BLaER1 treated with 17β-estradiol and CSF1 and Interleukin-3, amounts not matched to agents 10 nM and 100 nM (cell line): Measurements from ENCODE around the gene SVEP1.
"Not testable (repeated sequence)": the region's sequence is repeated elsewhere in the genome, so short reads cannot be mapped to it uniquely, and the experiment has no call there.

ENCODE experiments used
- H3K27ac ChIP-seq, 11 experiments: shearing (Covaris generic); formaldehyde crosslinking; 2 replicates each; pipeline ENCODE4 v1.8.1; 2022
- H3K27me3 ChIP-seq, 11 experiments: shearing (Covaris generic); formaldehyde crosslinking; 2 replicates each; pipeline ENCODE4 v1.8.1; 2022
- H3K36me3 ChIP-seq, 11 experiments: shearing (Covaris generic); formaldehyde crosslinking; 2 replicates each; pipeline ENCODE4 v1.8.1; 2022
- H3K4me1 ChIP-seq, 10 experiments: shearing (Covaris generic); formaldehyde crosslinking; 2 replicates each; pipeline ENCODE4 v1.8.1; 2022
- H3K4me2 ChIP-seq, 11 experiments: shearing (Covaris generic); formaldehyde crosslinking; 2 replicates each; pipeline ENCODE4 v1.8.1; 2022
- H3K4me3 ChIP-seq, 10 experiments: shearing (Covaris generic); formaldehyde crosslinking; 2 replicates each; pipeline ENCODE4 v1.8.1; 2022
- H3K9ac ChIP-seq, 11 experiments: shearing (Covaris generic); formaldehyde crosslinking; 2 replicates each; pipeline ENCODE4 v1.8.1; 2022
- H3K9me3 ChIP-seq, 11 experiments: shearing (Covaris generic); formaldehyde crosslinking; replicated peaks in 1 of 11; 2 replicates each; pipeline ENCODE4 v1.8.1; 2022
- H4K20me1 ChIP-seq, 11 experiments: shearing (Covaris generic); formaldehyde crosslinking; 2 replicates each; pipeline ENCODE4 v1.8.1; 2022
- Cebpa-rat ChIP-seq, 11 experiments: shearing (Covaris generic); IDR thresholded peaks; 2 replicates each; pipeline ENCODE4 v1.8.1; 2022

The SVEP1 gene

GRCh38 chr9:110536822-110537221, 42.7 kb downstream of the SVEP1 start:
- H3K27ac ChIP-seq = no peak overlapping the region
- no peak overlapping the region for H3K9ac ChIP-seq
- no peaks in the 10 kb centered on the region for H3K27me3 ChIP-seq
- H3K4me3 ChIP-seq = no peak overlapping the region
- H3K9me3 ChIP-seq = peaks cover 9 to 30% (median 22%) of the 10 kb centered on the region in 11 experiments; a peak in 19 of 22 replicates
- no peak overlapping the region for H3K4me2 ChIP-seq
- H3K36me3 ChIP-seq = no peaks in the 10 kb centered on the region
- H3K4me1 ChIP-seq = peaks cover 0 to 13% (median 5%) of the 10 kb centered on the region in 10 experiments; a peak in 14 of 20 replicates
- H4K20me1 ChIP-seq = no peaks in the 10 kb centered on the region
- TF ChIP-seq Cebpa-rat (IDR thresholded peaks at IDR 0.05) = no peak

- peaks cover 10 to 41% (median 24%) of the 10 kb centered on the region in 11 experiments; a peak in 20 of 22 replicates for H3K9me3 ChIP-seq
- H3K4me3 ChIP-seq, H3K27me3 ChIP-seq, H3K36me3 ChIP-seq, H3K4me2 ChIP-seq, H4K20me1 ChIP-seq, H3K9ac ChIP-seq, H3K27ac ChIP-seq: not testable (repeated sequence)
- H3K4me1 ChIP-seq = peaks cover 0 to 27% (median 11%) of the 10 kb centered on the region in 10 experiments; a peak in 14 of 20 replicates
Observed at GRCh38 chr9:110534162-110534561, 45.4 kb downstream of the SVEP1 start.

GRCh38 chr9:110532908-110533665, 46.5 kb downstream of the SVEP1 start:
- Histone ChIP-seq H3K4me1 (peaks cover 0 to 27% (median 11%) of the 10 kb centered on the region in 10 experiments; a peak in 14 of 20 replicates), H3K4me2 (peak overlapping the region in 3 of 11 experiments; percentile 38 to 53 (median 46); a peak in 3 of 22 replicates), H3K27ac (no peak overlapping the region), H4K20me1 (no peaks in the 10 kb centered on the region), H3K9me3 (peaks cover 14 to 46% (median 26%) of the 10 kb centered on the region in 11 experiments; a peak in 20 of 22 replicates), H3K27me3 (no peaks in the 10 kb centered on the region), H3K4me3 (no peak overlapping the region), H3K36me3 (no peaks in the 10 kb centered on the region), H3K9ac (no peak overlapping the region)
- no peak for TF ChIP-seq Cebpa-rat (IDR thresholded peaks at IDR 0.05)

GRCh38 chr9:110531776-110532175, 47.8 kb downstream of the SVEP1 start:
- peaks cover 0 to 27% (median 11%) of the 10 kb centered on the region in 10 experiments; a peak in 14 of 20 replicates for H3K4me1 ChIP-seq
- peak overlapping the region in 8 of 11 experiments; percentile 24 to 53 (median 44); a peak in 14 of 22 replicates for H3K4me2 ChIP-seq
- H3K27me3 ChIP-seq = no peaks in the 10 kb centered on the region
- no peaks in the 10 kb centered on the region for H4K20me1 ChIP-seq
- no peak for TF ChIP-seq Cebpa-rat (IDR thresholded peaks at IDR 0.05)
- H3K9ac ChIP-seq = no peak overlapping the region
- H3K27ac ChIP-seq = no peak overlapping the region
- peaks cover 14 to 46% (median 26%) of the 10 kb centered on the region in 11 experiments; a peak in 20 of 22 replicates for H3K9me3 ChIP-seq
- H3K36me3 ChIP-seq = no peaks in the 10 kb centered on the region
- H3K4me3 ChIP-seq = no peak overlapping the region

- not testable (repeated sequence) for H3K27me3 ChIP-seq, H3K9ac ChIP-seq, H4K20me1 ChIP-seq, H3K36me3 ChIP-seq, H3K4me3 ChIP-seq, H3K27ac ChIP-seq
- H3K4me1 ChIP-seq = peaks cover 0 to 27% (median 11%) of the 10 kb centered on the region in 10 experiments; a peak in 14 of 20 replicates
- peak overlapping the region in 7 of 11 experiments; percentile 38 to 53 (median 46); a peak in 10 of 22 replicates for H3K4me2 ChIP-seq
- peaks cover 14 to 46% (median 26%) of the 10 kb centered on the region in 11 experiments; a peak in 20 of 22 replicates for H3K9me3 ChIP-seq
Observed at GRCh38 chr9:110531241-110531640, 48.3 kb downstream of the SVEP1 start.

GRCh38 chr9:110528645-110529044, 50.9 kb downstream of the SVEP1 start:
- H3K4me1 ChIP-seq = peaks cover 0 to 27% (median 11%) of the 10 kb centered on the region in 10 experiments; a peak in 14 of 20 replicates
- no peak overlapping the region for H3K27ac ChIP-seq
- H3K4me3 ChIP-seq = no peak overlapping the region
- H3K36me3 ChIP-seq = no peaks in the 10 kb centered on the region
- H3K9ac ChIP-seq = no peak overlapping the region
- H3K9me3 ChIP-seq = peaks cover 5 to 34% (median 12%) of the 10 kb centered on the region in 11 experiments; a peak in 17 of 22 replicates
- no peaks in the 10 kb centered on the region for H4K20me1 ChIP-seq
- no peak for TF ChIP-seq Cebpa-rat (IDR thresholded peaks at IDR 0.05)
- no peak overlapping the region for H3K4me2 ChIP-seq
- no peaks in the 10 kb centered on the region for H3K27me3 ChIP-seq

GRCh38 chr9:110526426-110526825, 53.1 kb downstream of the SVEP1 start:
- no peaks in the 10 kb centered on the region for H4K20me1 ChIP-seq
- H3K36me3 ChIP-seq = no peaks in the 10 kb centered on the region
- H3K27ac ChIP-seq = no peak overlapping the region

GRCh38 chr9:110521206-110521605, 58.3 kb downstream of the SVEP1 start:
- H3K9me3 ChIP-seq = no peaks in the 10 kb centered on the region
- no peaks in the 10 kb centered on the region for H3K27me3 ChIP-seq
- no peak overlapping the region for H3K27ac ChIP-seq
- H4K20me1 ChIP-seq = no peaks in the 10 kb centered on the region
- H3K4me3 ChIP-seq = no peak overlapping the region
- H3K9ac ChIP-seq = no peak overlapping the region
- H3K4me1 ChIP-seq = no peaks in the 10 kb centered on the region
- no peaks in the 10 kb centered on the region for H3K36me3 ChIP-seq
- no peak for TF ChIP-seq Cebpa-rat (IDR thresholded peaks at IDR 0.05)
- no peak overlapping the region for H3K4me2 ChIP-seq

More at GRCh38 chr9:110526426-110526825, 53.1 kb downstream of the SVEP1 start:
- Histone ChIP-seq H3K4me2 (no peak overlapping the region), H3K4me3 (no peak overlapping the region), H3K4me1 (peaks cover 0 to 11% (median 4%) of the 10 kb centered on the region in 10 experiments; a peak in 12 of 20 replicates), H3K9me3 (peaks cover 0 to 15% (median 6%) of the 10 kb centered on the region in 11 experiments; a peak in 8 of 22 replicates), H3K27me3 (no peaks in the 10 kb centered on the region), H3K9ac (no peak overlapping the region)
- TF ChIP-seq Cebpa-rat (IDR thresholded peaks at IDR 0.05) = no peak

- H3K4me2 ChIP-seq = no peak overlapping the region
- 0 out of 22 replicates have a peak, but pooled peaks of 1 of the 11 experiments have one; percentile 29 for TF ChIP-seq Cebpa-rat (IDR thresholded peaks at IDR 0.05)
- H3K36me3 ChIP-seq = no peaks in the 10 kb centered on the region
- H3K9me3 ChIP-seq = no peaks in the 10 kb centered on the region
- H3K9ac ChIP-seq = no peak overlapping the region
- H3K27ac ChIP-seq = no peak overlapping the region
- no peaks in the 10 kb centered on the region for H4K20me1 ChIP-seq
- no peak overlapping the region for H3K4me3 ChIP-seq
- no peaks in the 10 kb centered on the region for H3K27me3 ChIP-seq
- no peaks in the 10 kb centered on the region for H3K4me1 ChIP-seq
Observed at GRCh38 chr9:110520120-110520701, 59.3 kb downstream of the SVEP1 start.
